ENCODE results near the gene PRPF6. TPM values are rescaled to one million over a fixed set of nuclear protein-coding genes. Genes with fewer than 3 reads are reported as not detected.

Gene PRPF6
- polyA plus RNA-seq, 3 donors: 28.9 to 37.2 (median 34.1) TPM

DNA sequence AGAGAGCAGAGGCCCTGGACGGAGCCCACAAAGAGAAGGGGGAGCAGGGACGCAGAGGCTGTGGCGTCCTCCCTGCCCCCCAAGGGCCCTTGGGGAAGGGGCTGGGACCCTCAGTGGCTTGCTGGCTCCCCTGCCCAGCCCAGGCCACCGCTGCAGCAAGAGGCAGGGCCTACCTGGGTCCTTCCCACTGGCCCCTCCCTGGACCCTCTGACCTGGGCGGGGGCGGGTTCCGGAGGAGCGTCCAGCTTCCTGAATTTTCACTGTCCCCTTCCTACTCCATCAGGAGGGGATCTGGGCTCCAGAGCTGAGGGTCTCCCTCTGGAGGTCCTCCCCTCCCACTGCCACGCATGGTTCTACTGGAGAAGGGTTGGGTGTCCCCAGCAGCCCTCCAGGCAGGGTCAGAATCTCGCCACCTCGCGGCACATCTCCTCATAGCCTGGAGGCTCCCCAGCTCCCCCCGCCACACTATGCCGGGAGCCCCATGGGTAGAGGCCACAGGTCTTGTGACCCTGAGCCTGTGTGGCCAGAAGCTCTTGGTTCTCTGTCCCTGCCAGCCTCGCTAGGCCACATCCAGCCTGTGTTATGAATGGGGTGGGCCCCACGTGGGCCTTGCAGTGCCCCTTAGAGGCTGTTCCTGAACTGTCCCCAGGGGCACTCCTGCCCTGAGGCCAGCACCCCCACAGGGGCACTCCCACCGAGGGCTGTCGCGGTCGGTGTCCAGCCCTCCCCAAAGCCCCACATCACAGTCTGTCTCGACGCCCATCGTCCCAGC, 69.5 kb downstream of the PRPF6 start:
- H3K27ac ChIP-seq (ENCODE audit: low read depth, low read length): no peak overlapping the region
- WGBS, 3 donors: 58 to 71% (median 60%) methylated on average over 22 to 23 of the region's 23 CpGs

GRCh38 chr20:64051033-64051452, 70.1 kb downstream of the PRPF6 start:
- WGBS, 3 donors: 61 to 80% (median 66%) methylated on average over 11 of the region's 11 CpGs
- no peak overlapping the region for H3K27ac ChIP-seq (ENCODE audit: low read depth, low read length)

DNA sequence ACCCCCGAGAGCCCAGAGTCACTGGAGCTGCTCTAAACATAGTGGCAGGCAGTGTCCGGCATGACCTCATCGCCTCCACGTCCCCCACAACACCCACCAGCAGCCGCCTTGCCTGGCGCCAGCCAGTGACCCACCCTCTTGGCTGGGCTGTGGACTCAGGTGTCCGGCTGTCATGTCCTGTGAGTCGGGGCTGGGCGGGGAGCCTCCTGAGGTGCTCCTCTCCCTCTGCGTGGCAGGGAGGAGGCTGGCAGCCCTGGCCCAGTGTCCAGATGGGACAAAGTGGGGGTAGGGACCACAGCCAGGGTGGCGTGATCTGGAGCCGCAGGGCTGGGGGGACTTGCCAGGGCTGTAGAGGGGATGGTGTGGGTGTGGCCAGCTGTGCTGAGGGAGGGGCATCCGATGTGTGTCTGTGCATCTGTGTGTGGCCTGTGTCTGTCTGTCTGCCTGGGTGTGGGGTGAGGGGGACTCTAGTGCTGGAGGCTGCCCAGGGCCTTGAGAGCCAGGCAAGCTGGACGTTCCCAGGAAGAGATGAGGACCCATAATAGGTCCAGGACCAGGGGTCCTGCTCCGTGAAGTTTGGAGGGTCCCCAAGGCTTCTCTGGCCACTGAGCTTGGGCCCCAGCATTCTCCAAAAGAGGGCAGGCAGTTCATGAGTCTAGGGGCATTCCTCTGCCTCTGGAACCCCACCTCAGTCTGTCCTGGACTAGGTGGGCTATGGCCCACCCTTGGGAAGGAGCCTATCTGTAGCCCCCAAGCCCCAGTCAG, 70.8 kb downstream of the PRPF6 start:
- no peak overlapping the region for H3K27ac ChIP-seq (ENCODE audit: low read depth, low read length)
- 62 to 68% (median 67%) methylated on average over 14 to 15 of the region's 15 CpGs for whole genome bisulfite sequencing, 3 donors

- no peak overlapping the region for H3K27ac ChIP-seq (ENCODE audit: low read depth, low read length)
- 64 to 75% (median 68%) methylated on average over 10 of the region's 10 CpGs for WGBS, 3 donors
Measured at GRCh38 chr20:64052326-64052722, 71.4 kb downstream of the PRPF6 start.

DNA sequence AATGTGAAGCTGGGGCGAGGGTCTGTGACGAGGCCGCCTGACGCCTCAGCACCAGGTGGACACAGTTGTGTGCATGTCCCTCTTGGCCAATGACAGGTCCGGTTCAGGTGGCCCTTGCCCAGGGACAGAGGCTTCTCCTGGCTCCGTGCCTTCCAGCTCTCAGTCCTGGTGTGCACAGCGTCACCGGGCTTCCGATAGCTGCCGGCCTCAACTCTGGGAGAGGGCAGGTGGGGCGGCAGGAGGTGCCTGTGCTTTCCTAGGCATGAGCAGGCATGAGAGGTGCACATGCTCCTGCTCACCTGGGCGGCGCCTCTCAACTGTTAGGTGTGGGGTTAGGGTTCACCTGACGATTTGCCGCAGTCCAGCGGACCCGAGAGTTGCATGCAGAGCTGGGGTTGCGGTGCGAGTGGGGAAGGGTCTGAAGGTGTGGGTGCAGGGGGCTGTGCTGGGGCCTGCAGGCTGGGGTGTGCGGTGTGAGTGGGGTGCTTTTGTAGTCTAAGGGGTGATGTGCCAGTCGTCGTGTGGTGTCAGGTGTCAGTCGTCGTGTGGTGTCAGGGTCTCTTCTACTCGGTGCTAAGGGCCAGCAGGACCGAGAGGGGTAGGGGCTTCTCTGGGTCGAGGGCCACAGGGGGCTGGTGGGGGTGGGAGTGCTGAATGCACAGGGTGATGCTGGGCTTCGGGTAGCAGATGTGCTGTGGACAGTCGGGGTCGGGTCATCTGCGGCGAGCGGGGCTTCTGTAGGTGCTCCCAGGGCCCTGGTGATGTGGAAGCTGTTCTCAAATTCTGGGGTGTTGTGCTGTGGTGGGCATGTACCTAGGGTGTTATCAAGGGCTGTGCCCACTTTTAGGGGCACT, 72.3 kb downstream of the PRPF6 start:
- no peak overlapping the region for H3K27ac ChIP-seq (ENCODE audit: low read depth, low read length)
- 69 to 80% (median 74%) methylated on average over 33 of the region's 33 CpGs for WGBS, 3 donors

- no peak overlapping the region for H3K27ac ChIP-seq (ENCODE audit: low read depth, low read length)
Measured at GRCh38 chr20:64053841-64054661, 73.1 kb downstream of the PRPF6 start.

DNA sequence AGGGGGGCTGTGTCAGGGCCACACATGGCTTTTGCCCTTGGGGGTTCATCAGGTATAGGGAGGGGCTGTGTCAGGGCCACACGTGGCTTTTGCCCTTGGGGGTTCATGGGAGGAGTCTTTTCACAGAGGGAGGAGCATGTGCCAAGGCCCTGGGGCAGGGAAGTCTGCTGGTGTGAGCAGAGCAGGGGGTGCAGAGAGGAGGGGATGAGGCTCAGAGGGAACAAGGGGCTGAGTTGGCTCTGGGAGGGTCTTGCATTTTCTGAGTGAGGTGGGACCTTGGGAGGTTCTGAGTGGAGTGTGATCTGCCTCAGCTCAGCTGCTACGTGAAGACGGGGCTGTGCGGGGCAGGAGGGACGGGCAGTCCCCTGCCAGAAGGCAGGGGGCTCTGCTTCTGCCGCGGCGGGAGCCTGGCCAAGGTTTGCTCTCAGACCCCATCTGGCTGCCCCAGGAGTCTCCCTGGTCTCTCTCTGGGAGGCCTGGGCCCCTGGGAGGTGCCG, 74.5 kb downstream of the PRPF6 start:
- H3K27ac ChIP-seq (ENCODE audit: low read depth, low read length): no peak overlapping the region
- WGBS, 3 donors: 56 to 80% (median 65%) methylated on average over 9 of the region's 9 CpGs

More at GRCh38 chr20:64053841-64054661, 73.1 kb downstream of the PRPF6 start:
- WGBS, 3 donors: 18 to 36% (median 19%) methylated on average over 16 to 17 of the region's 17 CpGs

DNA sequence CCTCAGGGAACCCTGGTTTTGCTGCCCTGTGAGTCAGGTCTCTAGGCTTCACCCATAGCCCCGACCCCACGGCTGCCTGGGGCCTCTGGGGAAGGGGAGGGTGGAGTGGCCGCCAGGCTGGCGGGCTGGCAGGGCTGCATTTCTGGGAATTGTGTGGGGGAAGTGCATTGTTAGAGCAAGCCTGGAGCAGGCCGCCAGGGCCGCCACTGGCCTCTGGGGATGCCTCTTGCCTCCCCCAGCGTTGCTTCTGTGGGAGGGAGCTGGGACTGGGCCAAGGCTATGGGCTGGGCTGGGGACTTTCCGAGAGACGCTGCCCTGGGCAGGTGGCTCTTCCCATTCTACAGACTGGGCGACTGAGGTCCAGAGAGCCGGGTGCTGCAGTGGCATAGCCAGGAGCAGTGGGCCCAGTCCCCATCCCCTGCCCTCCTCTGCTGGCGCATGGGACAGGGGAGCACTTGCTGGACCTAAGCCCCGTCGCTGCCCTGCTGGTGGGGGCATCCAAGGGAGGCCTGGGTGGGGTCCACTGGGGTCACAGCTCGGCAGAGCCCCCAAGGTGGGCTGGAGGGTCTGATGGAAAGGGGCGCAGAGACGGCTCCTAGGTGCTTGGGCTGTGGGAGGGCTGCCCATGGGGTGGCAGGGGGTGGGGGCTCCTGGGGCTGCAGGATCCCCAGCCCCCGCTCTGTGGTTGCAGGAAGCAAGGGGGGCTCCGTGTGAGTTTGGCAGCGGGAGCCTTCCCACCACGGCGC, 75.1 kb downstream of the PRPF6 start:
- WGBS, 3 donors: 31 to 41% (median 33%) methylated on average over 18 to 22 of the region's 22 CpGs
- H3K27ac ChIP-seq (ENCODE audit: low read depth, low read length): no peak overlapping the region

- 30 to 43% (median 31%) methylated on average over 7 of the region's 7 CpGs for WGBS, 3 donors
- no peak overlapping the region for H3K27ac ChIP-seq (ENCODE audit: low read depth, low read length)
Measured at GRCh38 chr20:64056639-64056888, 75.6 kb downstream of the PRPF6 start.

- H3K27ac ChIP-seq (ENCODE audit: low read depth, low read length): no peak overlapping the region
- WGBS, 3 donors: 35 to 54% (median 45%) methylated on average over 37 to 39 of the region's 39 CpGs
Measured at GRCh38 chr20:64056889-64057627, 76.1 kb downstream of the PRPF6 start.

DNA sequence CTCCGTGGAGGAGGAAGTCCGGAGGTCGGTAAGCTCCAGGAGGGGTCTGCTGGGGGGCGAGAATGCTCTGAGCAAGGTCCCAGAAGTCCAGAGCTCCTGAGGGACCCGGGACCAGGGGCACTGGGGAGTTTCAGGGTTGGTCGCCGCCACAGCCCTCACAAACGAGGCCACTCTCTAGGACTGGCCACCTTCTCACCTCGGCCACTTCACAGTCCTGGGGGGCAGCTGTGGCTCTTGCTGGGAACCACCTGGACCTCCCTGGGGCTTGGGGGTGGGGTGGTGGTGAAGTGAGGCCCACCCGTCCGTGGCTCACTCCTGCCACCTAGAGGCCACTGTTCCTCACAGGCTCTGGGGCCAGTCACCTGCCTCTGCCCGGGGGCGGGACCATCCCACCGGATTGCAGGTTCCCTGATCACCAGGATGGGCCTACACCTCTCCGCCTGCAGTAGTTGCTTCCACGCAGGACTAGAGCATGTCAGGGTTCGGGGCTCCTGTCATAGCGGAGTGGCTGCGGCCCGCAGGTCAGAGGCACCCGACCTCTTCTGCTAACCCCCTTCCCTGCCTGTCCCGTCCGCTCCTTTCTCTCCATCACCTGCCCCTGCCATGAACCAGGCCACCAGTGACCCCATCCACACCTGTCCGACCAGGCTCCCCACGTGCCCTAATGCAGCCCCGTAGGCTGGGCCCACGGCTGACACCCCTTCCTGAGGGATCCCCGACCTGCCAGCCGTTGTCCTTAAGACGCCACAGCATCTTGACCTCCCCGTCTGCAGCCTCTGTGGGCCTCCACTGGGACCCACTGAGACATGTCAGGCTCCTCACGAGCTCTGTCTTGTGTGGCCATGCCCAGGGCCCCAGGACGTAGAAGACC, 76.9 kb downstream of the PRPF6 start:
- 28 to 34% (median 34%) methylated on average over 33 of the region's 33 CpGs for WGBS, 3 donors
- no peak overlapping the region for H3K27ac ChIP-seq (ENCODE audit: low read depth, low read length)

- 65 to 86% (median 77%) methylated on average over 12 of the region's 12 CpGs for WGBS, 3 donors
- no peak overlapping the region for H3K27ac ChIP-seq (ENCODE audit: low read depth, low read length)
Measured at GRCh38 chr20:64058536-64058935, 77.6 kb downstream of the PRPF6 start.

DNA sequence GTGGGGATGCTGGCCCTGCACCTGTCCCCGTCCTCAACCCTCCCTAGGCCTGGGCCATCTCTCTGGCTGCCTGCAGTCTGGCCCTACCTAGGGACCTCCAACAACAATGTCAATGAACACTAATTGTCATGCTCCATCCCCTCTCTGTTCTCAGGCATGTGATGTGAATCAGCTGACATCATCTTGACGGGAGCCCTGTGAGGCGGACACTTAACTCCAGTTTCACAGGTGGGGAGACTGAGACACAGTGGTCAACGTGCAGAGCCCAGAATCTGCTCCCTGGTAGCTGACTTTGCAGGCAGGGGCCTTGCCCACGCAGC, 81.3 kb downstream of the PRPF6 start:
- WGBS, 3 donors: 53 to 60% (median 57%) methylated on average over 5 of the region's 5 CpGs
- no peak overlapping the region for H3K27ac ChIP-seq (ENCODE audit: low read depth, low read length)

GRCh38 chr20:64062596-64063388, 81.9 kb downstream of the PRPF6 start, which contains the start of gene TCEA2:
TCEA2 (plus strand) TSS chr20:64063198; CDS start chr20:64063313, 115 bp downstream.
- H3K27ac ChIP-seq (ENCODE audit: low read depth, low read length): no peak within 1 kb of the TSS
- WGBS, 3 donors: 5 to 10% (median 9%) methylated on average over 39 to 85 of the region's 85 CpGs

All from adipose tissue (tissue), 3 donors.